Colonic mucosa (tissue), 4 donors: ENCODE results near the gene CGGBP1. TPM values are rescaled to one million over a fixed set of nuclear protein-coding genes. Genes with fewer than 3 reads are reported as not detected.

ENCODE experiments used
- DNase-seq: peaks from one replicate; pipeline ENCODE4 v3.0.0-alpha.2; 2020
- H3K27ac ChIP-seq: fragments of 200-600 bp; one replicate; pipeline ENCODE4 v1.8.0; 2021
- H3K27me3 ChIP-seq: fragments of 200-600 bp; one replicate; pipeline ENCODE4 v1.8.0; 2021
- H3K36me3 ChIP-seq: fragments of 200-600 bp; one replicate; pipeline ENCODE4 v1.8.0; 2021
- H3K4me1 ChIP-seq: fragments of 200-600 bp; one replicate; pipeline ENCODE4 v1.8.0; 2021; ENCODE audit warnings: mild to moderate bottlenecking
- H3K4me3 ChIP-seq: fragments of 200-600 bp; one replicate; pipeline ENCODE4 v1.8.0; 2021
- H3K9ac ChIP-seq, 2 donors: one replicate each; pipeline ENCODE4 v1.7.0; 2013; ENCODE audit warnings: control low read depth in 2 of 2, low read depth in 2 of 2, low read length in 2 of 2
- H3K9me3 ChIP-seq: fragments of 200-600 bp; one replicate; pipeline ENCODE4 v1.8.0; 2021
- CTCF ChIP-seq: fragments of 200-600 bp; IDR thresholded peaks from one replicate; pipeline ENCODE4 v1.8.0; 2022; ENCODE audit warnings: antibody characterized with exemption, mild to moderate bottlenecking
- intact Hi-C: fragments of 100-400 bp; cut with DNase I; formaldehyde crosslinking; loops from one replicate; pipeline ENCODE4 v1.14.1; 2022
- total RNA-seq, 2 donors: library from RNA; stranded (reverse); fragmentation: NEBNext Ultra II Directional in 1 of 2; extraction: Animal tissue kit (Norgen Biotek cat#: 25700) in 1 of 2; gene quantifications; one replicate each; pipeline ENCODE4 v1.2.1, GENCODE V29; 2021
- donor health status: healthy.
- donor health status: DM: no; HTN: no; CAD: no.
- donor health status: DM: no; HTN: no; CAD: no.

Gene CGGBP1
- total RNA-seq, result 10 to 100 TPM; 48.6 to 57.7 TPM

GRCh38 chr3:88058581-88059379 lies at the start of gene CGGBP1, which contains the start of gene ZNF654:
Gene CGGBP1 (minus strand): TSS chr3:88059005. CDS start chr3:88055976, 3,029 bp downstream.
Gene ZNF654 (plus strand): TSS chr3:88059255. CDS start chr3:88059320, 65 bp downstream.
- no peaks in the 10 kb centered on the region for H3K27me3 ChIP-seq
- H3K4me3 ChIP-seq, result peak within 1 kb of the TSS; percentile 87
- TF ChIP-seq CTCF, result no peak
- peak within 1 kb of the TSS; percentile 96 for H3K27ac ChIP-seq
- peaks cover 4% of the 10 kb centered on the region for H3K4me1 ChIP-seq
- H3K9ac ChIP-seq, result peak within 1 kb of the TSS; percentile 76 to 81
- intact Hi-C loops, result no loop called here
- DNase-seq, result peak; percentile 99
- H3K36me3 ChIP-seq, result no peaks in the 10 kb centered on the region
- H3K9me3 ChIP-seq, result no peaks in the 10 kb centered on the region

GRCh38 chr3:88105325-88105724 lies 46.5 kb upstream of the CGGBP1 start:
- intact Hi-C loops, result no loop called here
- Histone ChIP-seq H3K27me3 (no peaks in the 10 kb centered on the region), H3K4me1 (no peaks in the 10 kb centered on the region), H3K27ac (no peak overlapping the region), H3K9me3 (no peaks in the 10 kb centered on the region), H3K9ac (no peak overlapping the region), H3K4me3 (no peak overlapping the region), H3K36me3 (no peaks in the 10 kb centered on the region)
- no peak for TF ChIP-seq CTCF
- DNase-seq, result no peak

- Histone ChIP-seq H3K36me3 (no peaks in the 10 kb centered on the region), H3K27ac (no peak overlapping the region), H3K4me3 (no peak overlapping the region), H3K27me3 (no peaks in the 10 kb centered on the region), H3K4me1 (no peaks in the 10 kb centered on the region), H3K9ac (no peak overlapping the region), H3K9me3 (no peaks in the 10 kb centered on the region)
- TF ChIP-seq CTCF, result no peak
- DNase-seq, result no peak
- intact Hi-C loops, result no loop called here
These were observed 42.3 kb upstream of the CGGBP1 start for GRCh38 chr3:88101142-88101541.

- DNase-seq, result no peak
- no peak for TF ChIP-seq CTCF
- no peaks in the 10 kb centered on the region for H3K9me3 ChIP-seq
- H3K4me3 ChIP-seq, result no peak overlapping the region
- no peak overlapping the region for H3K9ac ChIP-seq
- no peaks in the 10 kb centered on the region for H3K36me3 ChIP-seq
- no peak overlapping the region for H3K27ac ChIP-seq
- no peaks in the 10 kb centered on the region for H3K4me1 ChIP-seq
- intact Hi-C loops, result no loop called here
- H3K27me3 ChIP-seq, result no peaks in the 10 kb centered on the region
These were observed 34.5 kb upstream of the CGGBP1 start for GRCh38 chr3:88093266-88093665.

- no peak overlapping the region for H3K4me3 ChIP-seq
- intact Hi-C loops, result no loop called here
- H3K4me1 ChIP-seq, result no peaks in the 10 kb centered on the region
- no peaks in the 10 kb centered on the region for H3K27me3 ChIP-seq
- no peak overlapping the region for H3K9ac ChIP-seq
- no peak overlapping the region for H3K27ac ChIP-seq
- no peak for TF ChIP-seq CTCF
- H3K36me3 ChIP-seq, result no peaks in the 10 kb centered on the region
- H3K9me3 ChIP-seq, result no peaks in the 10 kb centered on the region
- no peak for DNase-seq
These were observed 33.5 kb upstream of the CGGBP1 start for GRCh38 chr3:88092270-88092669.
